ENCODE data around the gene BLMH.

BLMH gene

DNA sequence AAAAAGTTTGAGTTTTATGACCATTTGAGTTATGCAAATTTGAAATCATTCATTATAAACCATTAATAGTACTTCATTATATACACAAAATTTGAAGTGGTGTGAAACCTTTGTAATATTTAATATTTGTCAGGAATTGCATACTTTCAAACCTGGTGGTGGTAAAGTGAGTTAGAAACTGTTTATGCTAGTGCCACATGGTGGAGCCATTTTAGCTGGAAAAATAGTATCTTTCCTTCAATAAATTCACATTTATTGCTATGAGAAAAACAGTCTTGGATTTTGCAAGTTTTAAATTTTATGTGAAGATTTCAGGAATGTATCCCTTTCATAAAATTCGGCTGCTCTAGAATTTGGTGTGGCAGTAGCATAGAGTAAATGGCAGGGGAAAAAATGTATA, 7.3 kb upstream of the BLMH start:
- H3K4me3 ChIP-seq (ENCODE audit: low read depth, low read length): no peak overlapping the region
- WGBS (ENCODE audit: extremely low coverage, insufficient coverage, insufficient read length): no CpG with 5 or more reads among the region's 1 CpG
- no peak overlapping the region for H3K23ac ChIP-seq (ENCODE audit: low read length)
- no peaks in the 10 kb centered on the region for H3K79me1 ChIP-seq (ENCODE audit: low read length)
- H3K36me3 ChIP-seq (ENCODE audit: control insufficient read depth in 1 of 2, insufficient read depth in 2 of 2, low read length in 2 of 2): no peaks in the 10 kb centered on the region
- no peak overlapping the region for H3K4me2 ChIP-seq (ENCODE audit: low read length)
- H3K14ac ChIP-seq (ENCODE audit: low read length): no peak overlapping the region
- H2AK5ac ChIP-seq (ENCODE audit: low read length): no peak overlapping the region
- no peak overlapping the region for H4K91ac ChIP-seq (ENCODE audit: low read depth, low read length)
- no peak overlapping the region for H3K27ac ChIP-seq (ENCODE audit: low read depth, low read length)
- no peak overlapping the region for H4K12ac ChIP-seq (ENCODE audit: low read depth, low read length)
- no peaks in the 10 kb centered on the region for H3K27me3 ChIP-seq (ENCODE audit: insufficient read depth, low read length)
- H3K9me3 ChIP-seq (ENCODE audit: insufficient read depth, low read depth, low read length): no peaks in the 10 kb centered on the region
- no peak overlapping the region for H2AFZ ChIP-seq (ENCODE audit: insufficient read depth, low read length, poor library complexity)
- no peak overlapping the region for H3K9ac ChIP-seq (ENCODE audit: low read length)
- H3K4ac ChIP-seq (ENCODE audit: low read depth, low read length): no peak overlapping the region
- no peaks in the 10 kb centered on the region for H3K79me2 ChIP-seq (ENCODE audit: control insufficient read depth, insufficient read depth, low read length, poor library complexity)
- H2BK5ac ChIP-seq (ENCODE audit: low read depth, low read length, poor library complexity): no peak overlapping the region
- no peak overlapping the region for H2BK12ac ChIP-seq (ENCODE audit: low read length)
- H3K18ac ChIP-seq (ENCODE audit: low read length): no peak overlapping the region
- no peaks in the 10 kb centered on the region for H3K4me1 ChIP-seq (ENCODE audit: control insufficient read depth in 1 of 2, insufficient read depth in 2 of 2, low read length in 2 of 2)
- no peak overlapping the region for H4K8ac ChIP-seq (ENCODE audit: low read depth, low read length)
- no peak overlapping the region for H2BK120ac ChIP-seq (ENCODE audit: insufficient read depth, low read length, poor library complexity)
- no peak for DNase-seq

DNA sequence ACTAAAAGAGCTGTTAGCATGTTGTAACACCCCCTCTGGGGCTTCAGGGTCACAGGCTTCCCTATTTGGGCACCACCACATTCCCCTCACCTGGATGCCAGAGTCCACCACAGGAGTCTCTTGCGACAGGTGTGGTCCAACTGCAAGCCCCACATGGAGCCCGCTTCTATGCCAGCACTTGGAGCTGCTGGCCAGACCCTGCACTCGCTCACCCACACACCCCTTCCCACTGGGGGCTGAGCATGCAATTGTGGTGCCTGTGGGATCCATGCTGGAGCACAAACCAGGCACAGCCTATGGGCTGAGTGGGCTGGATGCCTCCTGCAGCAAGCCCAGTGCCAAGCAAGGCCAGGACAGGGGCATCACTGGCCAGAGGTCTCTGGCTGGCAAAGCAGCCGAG, 6.0 kb upstream of the BLMH start:
- H3K79me2 ChIP-seq (ENCODE audit: control insufficient read depth, insufficient read depth, low read length, poor library complexity): no peaks in the 10 kb centered on the region
- H3K27me3 ChIP-seq (ENCODE audit: insufficient read depth, low read length): no peaks in the 10 kb centered on the region
- no peaks in the 10 kb centered on the region for H3K36me3 ChIP-seq (ENCODE audit: control insufficient read depth in 1 of 2, insufficient read depth in 2 of 2, low read length in 2 of 2)
- H3K79me1 ChIP-seq (ENCODE audit: low read length): no peaks in the 10 kb centered on the region
- H3K9ac ChIP-seq (ENCODE audit: low read length): no peak overlapping the region
- no peak overlapping the region for H3K14ac ChIP-seq (ENCODE audit: low read length)
- H3K9me3 ChIP-seq (ENCODE audit: insufficient read depth, low read depth, low read length): no peaks in the 10 kb centered on the region
- H4K12ac ChIP-seq (ENCODE audit: low read depth, low read length): no peak overlapping the region
- H3K23ac ChIP-seq (ENCODE audit: low read length): no peak overlapping the region
- H3K4ac ChIP-seq (ENCODE audit: low read depth, low read length): no peak overlapping the region
- no peak overlapping the region for H3K27ac ChIP-seq (ENCODE audit: low read depth, low read length)
- no CpG with 5 or more reads among the region's 4 CpGs for WGBS (ENCODE audit: extremely low coverage, insufficient coverage, insufficient read length)
- H3K4me3 ChIP-seq (ENCODE audit: low read depth, low read length): peak overlapping the region; percentile 31
- no peak overlapping the region for H2BK120ac ChIP-seq (ENCODE audit: insufficient read depth, low read length, poor library complexity)
- no peak overlapping the region for H3K4me2 ChIP-seq (ENCODE audit: low read length)
- no peak overlapping the region for H2AK5ac ChIP-seq (ENCODE audit: low read length)
- H3K4me1 ChIP-seq (ENCODE audit: control insufficient read depth in 1 of 2, insufficient read depth in 2 of 2, low read length in 2 of 2): no peaks in the 10 kb centered on the region
- no peak for DNase-seq
- H2BK12ac ChIP-seq (ENCODE audit: low read length): no peak overlapping the region
- H4K91ac ChIP-seq (ENCODE audit: low read depth, low read length): no peak overlapping the region
- H3K18ac ChIP-seq (ENCODE audit: low read length): no peak overlapping the region
- no peak overlapping the region for H2BK5ac ChIP-seq (ENCODE audit: low read depth, low read length, poor library complexity)
- H2AFZ ChIP-seq (ENCODE audit: insufficient read depth, low read length, poor library complexity): no peak overlapping the region
- H4K8ac ChIP-seq (ENCODE audit: low read depth, low read length): no peak overlapping the region

DNA sequence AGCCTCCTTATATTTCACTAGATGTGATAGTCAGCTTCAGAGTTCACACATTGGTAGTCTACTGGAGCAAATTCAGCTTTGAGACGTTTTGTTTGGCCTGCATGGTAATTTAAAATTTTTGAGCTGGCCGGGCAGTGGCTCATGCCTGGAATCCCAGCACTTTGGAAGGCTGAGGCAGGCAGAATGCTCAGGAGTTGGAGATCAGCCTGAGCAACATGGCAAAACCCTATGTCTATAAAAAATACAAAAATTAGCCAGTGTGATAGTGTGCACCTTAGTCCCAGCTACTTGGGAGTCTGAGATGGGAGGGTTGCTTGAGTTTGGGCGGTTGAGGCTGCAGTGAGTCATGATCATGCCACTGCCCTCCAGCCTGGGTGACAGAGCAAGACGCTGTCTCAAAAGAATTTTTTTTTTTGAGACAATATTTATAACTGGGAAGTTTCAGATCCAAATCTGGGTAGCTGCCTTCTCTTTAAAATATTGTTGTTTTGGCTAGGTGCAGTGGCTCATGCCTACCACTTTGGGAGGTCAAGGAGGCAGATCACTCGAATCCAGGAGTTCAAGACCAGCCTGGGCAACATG, 4.8 kb upstream of the BLMH start:
- Histone ChIP-seq H3K4me2 (ENCODE audit: low read length) (no peak overlapping the region), H3K18ac (ENCODE audit: low read length) (no peak overlapping the region), H3K79me1 (ENCODE audit: low read length) (peaks cover 9% of the 10 kb centered on the region), H2AFZ (ENCODE audit: insufficient read depth, low read length, poor library complexity) (no peak overlapping the region), H3K23ac (ENCODE audit: low read length) (no peak overlapping the region), H3K14ac (ENCODE audit: low read length) (no peak overlapping the region), H4K91ac (ENCODE audit: low read depth, low read length) (no peak overlapping the region), H3K9ac (ENCODE audit: low read length) (no peak overlapping the region), H2AK5ac (ENCODE audit: low read length) (no peak overlapping the region), H2BK12ac (ENCODE audit: low read length) (no peak overlapping the region), H4K12ac (ENCODE audit: low read depth, low read length) (no peak overlapping the region), H2BK5ac (ENCODE audit: low read depth, low read length, poor library complexity) (no peak overlapping the region), H3K9me3 (ENCODE audit: insufficient read depth, low read depth, low read length) (no peaks in the 10 kb centered on the region), H3K27me3 (ENCODE audit: insufficient read depth, low read length) (no peaks in the 10 kb centered on the region), H3K27ac (ENCODE audit: low read depth, low read length) (no peak overlapping the region), H4K8ac (ENCODE audit: low read depth, low read length) (no peak overlapping the region), H3K4me1 (ENCODE audit: control insufficient read depth in 1 of 2, insufficient read depth in 2 of 2, low read length in 2 of 2) (peaks cover 0 to 4% of the 10 kb centered on the region in 2 experiments), H3K4ac (ENCODE audit: low read depth, low read length) (no peak overlapping the region), H3K79me2 (ENCODE audit: control insufficient read depth, insufficient read depth, low read length, poor library complexity) (peaks cover 4% of the 10 kb centered on the region), H2BK120ac (ENCODE audit: insufficient read depth, low read length, poor library complexity) (no peak overlapping the region), H3K36me3 (ENCODE audit: control insufficient read depth in 1 of 2, insufficient read depth in 2 of 2, low read length in 2 of 2) (no peaks in the 10 kb centered on the region), H3K4me3 (ENCODE audit: low read depth, low read length) (no peak overlapping the region)
- peak in 1 of 2 donors; percentile 27 for DNase-seq
- WGBS (ENCODE audit: extremely low coverage, insufficient coverage, insufficient read length): no CpG with 5 or more reads among the region's 5 CpGs

DNA sequence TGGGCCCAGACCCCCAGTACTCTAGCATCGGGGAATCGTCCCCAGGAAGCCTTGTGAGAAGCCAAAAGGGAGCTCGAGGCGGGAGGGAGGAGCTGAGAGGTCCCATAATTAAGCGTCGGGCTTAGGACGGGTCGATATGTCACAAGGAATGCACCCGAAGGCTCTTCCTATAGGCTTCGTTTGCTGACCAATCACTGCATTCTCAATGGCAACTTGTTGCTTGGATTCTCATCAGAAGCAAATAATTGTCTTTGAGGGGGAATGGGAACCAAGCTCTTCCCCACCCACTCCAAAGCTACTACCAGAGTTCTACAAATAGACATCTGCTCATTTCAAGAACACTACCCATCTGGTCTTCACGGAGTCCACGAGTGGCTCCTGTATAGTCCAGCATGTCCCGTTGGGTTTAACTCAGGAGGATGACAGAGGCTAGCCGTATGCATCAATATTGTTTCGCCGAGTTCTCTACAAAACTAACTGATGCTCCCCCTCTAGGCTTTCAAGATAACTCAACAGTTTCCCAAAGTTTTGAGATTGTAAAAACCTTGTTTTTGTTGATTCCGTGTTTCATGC, 628 bp upstream of the BLMH start:
- peak overlapping the region; percentile 54 for H2AK5ac ChIP-seq (ENCODE audit: low read length)
- peak overlapping the region; percentile 89 for H2BK120ac ChIP-seq (ENCODE audit: insufficient read depth, low read length, poor library complexity)
- peak overlapping the region; percentile 88 for H4K91ac ChIP-seq (ENCODE audit: low read depth, low read length)
- H2BK12ac ChIP-seq (ENCODE audit: low read length): peak overlapping the region; percentile 5
- H4K8ac ChIP-seq (ENCODE audit: low read depth, low read length): peak overlapping the region; percentile 97
- H3K18ac ChIP-seq (ENCODE audit: low read length): peak overlapping the region; percentile 97
- peaks cover 0 to 4% of the 10 kb centered on the region in 2 experiments for H3K4me1 ChIP-seq (ENCODE audit: control insufficient read depth in 1 of 2, insufficient read depth in 2 of 2, low read length in 2 of 2)
- DNase-seq: peak; percentile 37 to 59
- peak overlapping the region; percentile 92 for H2BK5ac ChIP-seq (ENCODE audit: low read depth, low read length, poor library complexity)
- H3K23ac ChIP-seq (ENCODE audit: low read length): no peak overlapping the region
- WGBS (ENCODE audit: extremely low coverage, insufficient coverage, insufficient read length): no CpG with 5 or more reads among the region's 17 CpGs
- peak overlapping the region; percentile 79 for H3K9ac ChIP-seq (ENCODE audit: low read length)
- peak overlapping the region; percentile 69 for H3K4me2 ChIP-seq (ENCODE audit: low read length)
- peak overlapping the region; percentile 73 for H3K27ac ChIP-seq (ENCODE audit: low read depth, low read length)
- peak overlapping the region; percentile 85 for H3K4me3 ChIP-seq (ENCODE audit: low read depth, low read length)
- peaks cover 12% of the 10 kb centered on the region for H3K79me1 ChIP-seq (ENCODE audit: low read length)
- H3K9me3 ChIP-seq (ENCODE audit: insufficient read depth, low read depth, low read length): no peaks in the 10 kb centered on the region
- H3K4ac ChIP-seq (ENCODE audit: low read depth, low read length): peak overlapping the region; percentile 81
- peak overlapping the region; percentile 49 for H4K12ac ChIP-seq (ENCODE audit: low read depth, low read length)
- H3K27me3 ChIP-seq (ENCODE audit: insufficient read depth, low read length): no peaks in the 10 kb centered on the region
- H3K79me2 ChIP-seq (ENCODE audit: control insufficient read depth, insufficient read depth, low read length, poor library complexity): peaks cover 5% of the 10 kb centered on the region
- peak overlapping the region; percentile 91 for H2AFZ ChIP-seq (ENCODE audit: insufficient read depth, low read length, poor library complexity)
- peak overlapping the region; percentile 90 for H3K14ac ChIP-seq (ENCODE audit: low read length)
- peaks cover 6 to 7% of the 10 kb centered on the region in 2 experiments for H3K36me3 ChIP-seq (ENCODE audit: control insufficient read depth in 1 of 2, insufficient read depth in 2 of 2, low read length in 2 of 2)
